GM12865 (cell line): ENCODE results near the gene PTEN.
"Not testable (repeated sequence)": the region's sequence is repeated elsewhere in the genome, so short reads cannot be mapped to it uniquely, and the experiment has no call there.

Experiments used
- DNase-seq: peaks from one replicate; pipeline ENCODE4 v3.0.0; 2010; ENCODE audit warnings: low read depth
- H3K4me3 ChIP-seq: 2 replicates; pipeline ENCODE4 v1.5.1; 2011; ENCODE audit warnings: mild to moderate bottlenecking, low read depth, low read length, control low read depth
- TF ChIP-seq, protein P1 (sequence below): IDR thresholded peaks from 2 replicates; pipeline ENCODE4 v1.5.1; 2011; ENCODE audit warnings: low read length, control low read depth, low read depth, inconsistent platforms; ENCODE audit not compliant: insufficient read depth; ENCODE audit errors: missing control alignments

Gene PTEN

DNA sequence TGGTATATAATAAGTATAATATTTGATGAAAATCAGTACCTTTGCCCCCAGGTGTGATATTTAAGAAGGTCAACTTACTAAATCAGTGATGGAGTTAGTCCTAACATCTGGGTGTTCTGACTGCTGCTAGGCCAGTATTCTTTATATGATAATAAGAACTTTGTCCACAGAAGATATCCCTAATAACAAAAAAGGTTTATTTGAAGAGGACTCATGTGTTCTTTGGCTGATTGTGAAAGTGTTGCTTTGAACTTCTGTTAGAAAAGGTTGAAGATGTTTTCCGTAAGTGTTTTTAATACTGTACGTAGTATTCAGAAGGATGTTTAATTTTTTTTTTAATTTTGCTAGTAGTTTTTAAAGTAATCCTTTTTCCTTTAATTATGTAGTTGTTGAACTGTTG lies 10.2 kb downstream of the PTEN start:
- H3K4me3 ChIP-seq, result no peak overlapping the region; the same call in 1 of the 2 replicates

DNA sequence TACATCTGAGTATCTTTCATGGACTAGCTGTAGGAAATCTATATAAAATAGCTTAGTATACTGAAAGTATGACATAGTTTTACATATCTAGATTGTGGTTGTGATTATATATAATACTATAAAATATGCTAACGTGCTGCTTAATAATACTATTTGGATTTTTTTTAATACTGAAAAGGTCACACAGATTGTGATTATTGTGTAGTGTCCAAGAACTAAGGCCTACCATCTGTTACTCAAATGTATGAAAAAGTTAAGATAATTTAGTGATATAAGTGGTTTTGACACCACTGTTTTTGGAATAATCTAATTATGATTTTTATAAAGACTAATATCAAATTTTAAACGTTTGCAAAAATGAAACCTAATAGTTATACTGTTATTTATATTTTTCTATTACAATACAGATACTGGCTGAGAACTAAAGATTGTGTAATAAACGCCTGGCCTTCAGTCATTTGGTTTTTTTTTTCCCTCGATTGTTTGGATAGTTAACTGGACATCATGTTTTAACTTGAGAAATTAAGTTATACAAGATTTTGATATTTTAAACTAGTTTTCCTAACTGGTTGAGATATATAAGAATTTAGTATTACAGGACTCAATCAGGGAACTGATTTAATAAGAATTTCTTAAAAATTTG lies 12.6 kb downstream of the PTEN start:
- TF ChIP-seq, protein P1, sequence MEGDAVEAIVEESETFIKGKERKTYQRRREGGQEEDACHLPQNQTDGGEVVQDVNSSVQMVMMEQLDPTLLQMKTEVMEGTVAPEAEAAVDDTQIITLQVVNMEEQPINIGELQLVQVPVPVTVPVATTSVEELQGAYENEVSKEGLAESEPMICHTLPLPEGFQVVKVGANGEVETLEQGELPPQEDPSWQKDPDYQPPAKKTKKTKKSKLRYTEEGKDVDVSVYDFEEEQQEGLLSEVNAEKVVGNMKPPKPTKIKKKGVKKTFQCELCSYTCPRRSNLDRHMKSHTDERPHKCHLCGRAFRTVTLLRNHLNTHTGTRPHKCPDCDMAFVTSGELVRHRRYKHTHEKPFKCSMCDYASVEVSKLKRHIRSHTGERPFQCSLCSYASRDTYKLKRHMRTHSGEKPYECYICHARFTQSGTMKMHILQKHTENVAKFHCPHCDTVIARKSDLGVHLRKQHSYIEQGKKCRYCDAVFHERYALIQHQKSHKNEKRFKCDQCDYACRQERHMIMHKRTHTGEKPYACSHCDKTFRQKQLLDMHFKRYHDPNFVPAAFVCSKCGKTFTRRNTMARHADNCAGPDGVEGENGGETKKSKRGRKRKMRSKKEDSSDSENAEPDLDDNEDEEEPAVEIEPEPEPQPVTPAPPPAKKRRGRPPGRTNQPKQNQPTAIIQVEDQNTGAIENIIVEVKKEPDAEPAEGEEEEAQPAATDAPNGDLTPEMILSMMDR, result no peak
- DNase-seq, result no peak
- no peak overlapping the region for H3K4me3 ChIP-seq

More for the DNA sequence above, 10.2 kb downstream of the PTEN start:
- TF ChIP-seq, protein P1, result no peak
- DNase-seq, result no peak

DNA sequence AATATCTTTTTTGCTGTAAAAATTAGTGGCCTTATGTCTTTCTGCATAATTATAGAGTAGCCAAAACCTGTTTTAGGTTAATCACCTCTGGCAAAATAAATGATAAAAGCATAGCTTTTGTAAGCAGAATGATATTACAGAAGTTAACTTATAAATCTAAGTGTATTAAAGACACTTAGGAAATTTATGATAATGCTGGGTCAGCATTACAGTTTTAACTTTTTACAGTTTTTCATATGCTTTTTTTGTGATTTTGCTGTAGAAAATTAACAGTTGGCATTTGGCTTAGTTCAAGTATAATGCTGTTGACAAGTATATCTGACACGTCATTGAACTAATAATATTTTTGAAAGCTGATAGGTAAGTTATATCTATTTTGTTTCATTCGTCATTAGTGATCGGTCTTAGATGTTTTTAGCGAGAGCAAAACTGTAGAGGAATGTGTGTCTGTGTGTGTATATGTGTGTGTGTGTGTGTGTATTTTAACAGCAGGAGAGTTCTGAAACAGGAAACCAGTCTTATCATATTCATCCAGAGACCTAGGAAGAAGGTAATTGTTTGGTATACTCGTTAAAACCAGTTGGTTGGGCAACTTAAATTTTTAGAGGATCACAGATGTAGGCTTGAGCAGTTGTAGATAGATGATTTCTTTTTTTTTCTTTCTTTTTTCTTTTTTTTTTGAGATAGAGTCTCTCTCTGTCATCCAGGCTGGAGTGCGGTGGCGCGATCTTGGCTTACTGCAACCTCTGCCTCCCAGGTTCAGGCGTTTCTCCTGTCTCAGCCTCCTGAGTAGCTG lies 15.4 kb downstream of the PTEN start:
- no peak overlapping the region for H3K4me3 ChIP-seq
- no peak for DNase-seq
- TF ChIP-seq, protein P1, result no peak

DNA sequence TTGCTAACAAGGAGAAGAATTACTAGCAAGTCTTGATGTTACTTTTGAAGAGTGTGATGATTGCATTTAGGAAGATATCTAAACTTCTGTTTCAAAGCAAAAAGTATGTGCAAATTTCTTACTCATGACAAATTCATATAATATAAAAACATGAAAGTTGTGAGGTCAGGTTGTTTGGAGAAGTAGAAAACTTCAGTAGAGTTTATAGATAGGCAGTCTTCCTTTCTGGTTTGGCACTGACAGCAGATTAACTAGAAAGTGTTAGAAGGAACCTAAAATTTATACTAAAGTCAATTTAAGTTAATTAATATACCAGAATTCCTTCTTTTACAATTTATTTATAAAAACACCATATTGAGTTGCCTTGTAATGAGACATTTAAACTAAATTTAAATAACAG lies 16.9 kb downstream of the PTEN start:
- no peak for DNase-seq
- no peak overlapping the region for H3K4me3 ChIP-seq
- TF ChIP-seq, protein P1, result no peak

DNA sequence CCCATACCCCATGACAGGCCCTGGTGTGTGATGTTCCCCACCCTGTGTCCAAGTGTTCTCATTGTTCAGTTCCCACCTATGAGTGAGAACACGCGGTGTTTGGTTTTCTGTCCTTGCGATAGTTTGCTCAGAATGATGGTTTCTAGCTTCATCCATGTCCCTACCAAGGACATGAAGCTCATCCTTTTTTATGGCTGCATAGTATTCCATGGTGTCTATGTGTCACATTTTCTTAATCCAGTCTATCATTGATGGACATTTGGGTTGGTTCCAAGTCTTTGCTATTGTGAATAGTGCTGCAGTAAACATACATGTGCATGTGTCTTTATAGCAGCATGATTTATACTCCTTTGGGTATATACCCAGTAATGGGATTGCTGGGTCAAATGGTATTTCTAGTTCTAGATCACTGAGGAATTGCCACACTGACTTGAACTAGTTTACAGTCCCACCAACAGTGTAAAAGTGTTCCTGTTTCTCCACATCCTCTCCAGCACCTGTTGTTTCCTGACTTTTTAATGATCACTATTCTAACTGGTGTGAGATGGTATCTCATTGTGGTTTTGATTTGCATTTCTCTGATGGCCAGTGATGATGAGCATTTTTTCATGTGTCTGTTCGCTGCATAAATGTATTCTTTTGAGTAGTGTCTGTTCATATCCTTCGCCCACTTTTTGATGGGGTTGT lies 18.1 kb downstream of the PTEN start:
- H3K4me3 ChIP-seq, result not testable (repeated sequence)

DNA sequence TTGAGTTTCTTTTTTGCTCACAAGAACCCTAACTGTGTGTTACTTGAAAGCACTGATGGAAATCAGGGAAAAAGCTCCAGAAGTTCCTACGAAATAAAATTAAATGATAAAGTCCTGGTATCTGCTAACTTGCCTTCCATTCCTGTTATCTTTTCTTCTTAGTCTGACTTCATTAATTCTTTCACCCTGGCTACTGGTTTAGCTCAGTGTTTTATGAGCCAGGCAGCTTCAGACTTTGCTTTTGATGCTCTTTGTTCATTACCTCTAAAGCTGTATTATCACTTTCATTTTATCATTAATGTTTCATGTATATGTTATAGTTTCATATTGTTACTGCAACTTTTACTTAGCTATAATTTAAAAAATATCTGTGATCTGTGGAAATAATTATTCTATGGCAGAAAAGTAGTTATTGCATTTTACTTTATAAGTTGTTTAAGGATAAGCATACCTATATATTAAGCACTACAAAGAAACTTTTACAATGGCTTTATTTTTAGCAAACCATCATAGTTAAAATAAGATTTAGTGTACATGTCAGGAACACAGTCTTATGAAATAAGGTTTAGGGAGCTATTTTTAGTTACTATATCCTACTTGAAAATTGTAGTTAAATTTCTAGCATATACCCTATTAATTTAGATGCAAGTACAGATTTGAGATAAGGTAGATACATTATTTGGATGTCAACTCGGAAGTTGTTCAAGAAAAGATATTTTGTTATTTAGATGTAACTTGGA lies 19.3 kb downstream of the PTEN start:
- DNase-seq, result no peak

More for the DNA sequence above, 18.1 kb downstream of the PTEN start:
- DNase-seq, result not testable (repeated sequence)

More for the DNA sequence above, 19.3 kb downstream of the PTEN start:
- TF ChIP-seq, protein P1, result no peak
- no peak overlapping the region for H3K4me3 ChIP-seq
